ENCODE data around the gene ARRDC2. TPM values are rescaled to one million over a fixed set of nuclear protein-coding genes. Genes with fewer than 3 reads are reported as not detected.

The ARRDC2 gene
- total and polyA plus RNA-seq, 2 of the 13 experiments (the other 11 are each of a cell fraction or from before 2014, with no cell fraction given), result 2.1 to 3.4 TPM

- TF ChIP-seq NR2F6 (IDR thresholded peaks at IDR 0.05), result no peak
- TF ChIP-seq NR2F6 (CRISPR knock-in tag; IDR thresholded peaks at IDR 0.05), result peak; percentile 9; the same call in 1 of the 2 replicates
- peak; percentile 71 for TF ChIP-seq BCL6 (CRISPR knock-in tag; IDR thresholded peaks at IDR 0.05)
- no peak for TF ChIP-seq ZNF207 (IDR thresholded peaks at IDR 0.05; ENCODE audit: borderline replicate concordance)
- TF ChIP-seq ZFP62 (CRISPR knock-in tag; IDR thresholded peaks at IDR 0.05), result no peak
- TF ChIP-seq ZSCAN9 (CRISPR knock-in tag; IDR thresholded peaks at IDR 0.05; ENCODE audit: borderline replicate concordance), result no peak
- no peak for TF ChIP-seq IRX3 (CRISPR knock-in tag; IDR thresholded peaks at IDR 0.05; ENCODE audit: borderline replicate concordance, low read depth)
- TF ChIP-seq ZSCAN25 (CRISPR knock-in tag; IDR thresholded peaks at IDR 0.05), result peak; percentile 48; the same call in 1 of the 2 replicates
- no peak for TF ChIP-seq CHD4 (IDR thresholded peaks at IDR 0.05; ENCODE audit: borderline replicate concordance, low read length)
- TF ChIP-seq ZNF276 (CRISPR knock-in tag; IDR thresholded peaks at IDR 0.05; ENCODE audit: low read depth), result no peak
- no peak for TF ChIP-seq DPF2 (CRISPR knock-in tag; IDR thresholded peaks at IDR 0.05; ENCODE audit: borderline replicate concordance, low read depth)
- TF ChIP-seq ARID3A (IDR thresholded peaks at IDR 0.05; ENCODE audit: low read depth, low read length), result no peak
- no peak for TF ChIP-seq SNAI1 (CRISPR knock-in tag; IDR thresholded peaks at IDR 0.05; ENCODE audit: borderline replicate concordance)
- no peak for TF ChIP-seq ZNF598 (CRISPR knock-in tag; IDR thresholded peaks at IDR 0.05; ENCODE audit: borderline replicate concordance)
- no peak for TF ChIP-seq ZBTB4 (CRISPR knock-in tag; IDR thresholded peaks at IDR 0.05; ENCODE audit: borderline replicate concordance)
- no peak for TF ChIP-seq GFI1 (CRISPR knock-in tag; IDR thresholded peaks at IDR 0.05; ENCODE audit: borderline replicate concordance)
- TF ChIP-seq SKI (IDR thresholded peaks at IDR 0.05; ENCODE audit: partially characterized antibody), result no peak
- TF ChIP-seq MEIS1 (CRISPR knock-in tag; IDR thresholded peaks at IDR 0.05; ENCODE audit: borderline replicate concordance), result no peak
- TF ChIP-seq CAMTA2 (CRISPR knock-in tag; IDR thresholded peaks at IDR 0.05; ENCODE audit: borderline replicate concordance), result no peak
- TF ChIP-seq LCORL (IDR thresholded peaks at IDR 0.05), result no peak
- TF ChIP-seq LCORL (CRISPR knock-in tag; IDR thresholded peaks at IDR 0.05), result 0 out of 2 replicates have a peak, but pooled peaks have one; percentile 45
- TF ChIP-seq ZFP36L1 (CRISPR knock-in tag; IDR thresholded peaks at IDR 0.05), result no peak
Measured at GRCh38 chr19:18020212-18021085, 12.5 kb downstream of the ARRDC2 start (continued).
